ENCODE measurements around the gene KIAA1143. TPM values are rescaled to one million over a fixed set of nuclear protein-coding genes. Genes with fewer than 3 reads are reported as not detected.

Gene KIAA1143
- total RNA-seq, 1 donor from 2014 or later = 25.8 TPM

GRCh38 chr3:44782891-44783290 is 21.5 kb upstream of the KIAA1143 start:
- no peaks in the 10 kb centered on the region for H3K4me1 Mint-ChIP-seq (ENCODE audit: low read depth)
- peaks cover 3% of the 10 kb centered on the region for H3K36me3 Mint-ChIP-seq (ENCODE audit: low read depth)
- no peaks in the 10 kb centered on the region for H3K27me3 Mint-ChIP-seq (ENCODE audit: low read depth)
- DNase-seq (ENCODE audit: low spot score) = no peak
- TF ChIP-seq, protein P1, sequence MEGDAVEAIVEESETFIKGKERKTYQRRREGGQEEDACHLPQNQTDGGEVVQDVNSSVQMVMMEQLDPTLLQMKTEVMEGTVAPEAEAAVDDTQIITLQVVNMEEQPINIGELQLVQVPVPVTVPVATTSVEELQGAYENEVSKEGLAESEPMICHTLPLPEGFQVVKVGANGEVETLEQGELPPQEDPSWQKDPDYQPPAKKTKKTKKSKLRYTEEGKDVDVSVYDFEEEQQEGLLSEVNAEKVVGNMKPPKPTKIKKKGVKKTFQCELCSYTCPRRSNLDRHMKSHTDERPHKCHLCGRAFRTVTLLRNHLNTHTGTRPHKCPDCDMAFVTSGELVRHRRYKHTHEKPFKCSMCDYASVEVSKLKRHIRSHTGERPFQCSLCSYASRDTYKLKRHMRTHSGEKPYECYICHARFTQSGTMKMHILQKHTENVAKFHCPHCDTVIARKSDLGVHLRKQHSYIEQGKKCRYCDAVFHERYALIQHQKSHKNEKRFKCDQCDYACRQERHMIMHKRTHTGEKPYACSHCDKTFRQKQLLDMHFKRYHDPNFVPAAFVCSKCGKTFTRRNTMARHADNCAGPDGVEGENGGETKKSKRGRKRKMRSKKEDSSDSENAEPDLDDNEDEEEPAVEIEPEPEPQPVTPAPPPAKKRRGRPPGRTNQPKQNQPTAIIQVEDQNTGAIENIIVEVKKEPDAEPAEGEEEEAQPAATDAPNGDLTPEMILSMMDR (IDR thresholded peaks at IDR 0.05) = no peak
- no peaks in the 10 kb centered on the region for H3K9me3 Mint-ChIP-seq (ENCODE audit: low read depth)
- H3K4me3 Mint-ChIP-seq (ENCODE audit: unreplicated experiment) = no peak overlapping the region
- H3K27ac Mint-ChIP-seq (ENCODE audit: unreplicated experiment) = no peak overlapping the region

- peaks cover 9% of the 10 kb centered on the region for H3K36me3 Mint-ChIP-seq (ENCODE audit: low read depth)
- DNase-seq (ENCODE audit: low spot score) = no peak
- no peak overlapping the region for H3K4me3 Mint-ChIP-seq (ENCODE audit: unreplicated experiment)
- no peak overlapping the region for H3K27ac Mint-ChIP-seq (ENCODE audit: unreplicated experiment)
- H3K4me1 Mint-ChIP-seq (ENCODE audit: low read depth) = no peaks in the 10 kb centered on the region
- no peaks in the 10 kb centered on the region for H3K27me3 Mint-ChIP-seq (ENCODE audit: low read depth)
- peaks cover 15% of the 10 kb centered on the region for H3K9me3 Mint-ChIP-seq (ENCODE audit: low read depth)
- TF ChIP-seq, protein P1 (IDR thresholded peaks at IDR 0.05) = no peak
Observed at GRCh38 chr3:44772099-44772442, 10.7 kb upstream of the KIAA1143 start.

DNA sequence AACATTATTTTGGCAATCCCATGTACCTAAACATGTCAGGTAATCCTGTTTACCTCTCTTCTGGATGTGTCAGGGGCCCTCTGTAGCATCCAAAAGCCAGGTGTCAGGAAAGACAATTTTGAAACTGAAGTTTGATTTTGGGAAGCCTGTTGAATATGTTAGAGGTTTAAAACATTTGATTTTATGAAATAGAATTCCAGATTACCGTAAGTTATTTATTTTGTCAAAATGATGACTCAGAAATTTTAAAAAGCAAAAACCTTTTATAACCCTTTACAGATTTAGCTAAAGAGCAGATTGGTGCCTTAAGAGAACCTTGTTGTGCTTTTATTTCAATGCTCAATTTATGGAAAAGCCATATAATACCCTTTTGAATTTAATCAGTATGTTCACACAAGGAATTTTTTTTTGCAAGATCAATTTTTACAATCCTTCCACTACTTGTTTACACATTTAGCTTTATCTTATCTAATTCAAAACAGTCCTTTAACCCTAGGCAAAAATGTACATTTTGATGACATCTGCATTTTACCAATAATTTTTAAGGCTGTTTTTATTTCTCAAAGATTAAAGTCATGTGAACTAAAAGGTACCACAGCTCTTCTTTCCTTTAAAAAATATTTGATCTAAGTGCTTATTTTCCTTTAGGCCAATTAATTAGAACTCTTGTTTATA is 10.1 kb upstream of the KIAA1143 start:
- H3K27ac Mint-ChIP-seq (ENCODE audit: unreplicated experiment) = no peak overlapping the region
- no peaks in the 10 kb centered on the region for H3K27me3 Mint-ChIP-seq (ENCODE audit: low read depth)
- peaks cover 15% of the 10 kb centered on the region for H3K9me3 Mint-ChIP-seq (ENCODE audit: low read depth)
- H3K4me3 Mint-ChIP-seq (ENCODE audit: unreplicated experiment) = no peak overlapping the region
- H3K36me3 Mint-ChIP-seq (ENCODE audit: low read depth) = peaks cover 9% of the 10 kb centered on the region
- TF ChIP-seq, protein P1 (IDR thresholded peaks at IDR 0.05) = no peak
- no peaks in the 10 kb centered on the region for H3K4me1 Mint-ChIP-seq (ENCODE audit: low read depth)
- no peak for DNase-seq (ENCODE audit: low spot score)

DNA sequence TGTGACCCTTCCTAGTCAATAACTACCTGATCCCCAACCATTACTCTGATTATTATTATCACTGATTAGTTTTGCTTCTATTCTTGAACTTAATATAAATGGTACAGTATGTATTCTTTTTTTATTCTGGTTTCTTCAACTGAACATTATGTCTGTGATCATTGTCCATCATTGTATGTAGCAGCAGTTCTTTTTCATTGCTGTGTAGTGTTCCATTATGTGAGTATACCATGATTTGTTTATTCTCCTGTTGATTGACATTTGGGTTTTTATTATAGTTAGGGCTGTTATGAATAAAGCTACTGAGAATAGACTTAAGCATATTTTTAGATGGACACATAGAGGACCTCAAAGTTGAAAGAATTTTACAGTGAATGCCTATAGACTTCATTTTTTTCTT is 2.8 kb upstream of the KIAA1143 start:
- TF ChIP-seq, protein P1 (IDR thresholded peaks at IDR 0.05) = no peak
- H3K36me3 Mint-ChIP-seq (ENCODE audit: low read depth) = peaks cover 5% of the 10 kb centered on the region
- H3K27me3 Mint-ChIP-seq (ENCODE audit: low read depth) = no peaks in the 10 kb centered on the region
- no peak overlapping the region for H3K27ac Mint-ChIP-seq (ENCODE audit: unreplicated experiment)
- H3K4me1 Mint-ChIP-seq (ENCODE audit: low read depth) = peaks cover 16% of the 10 kb centered on the region
- peaks cover 5% of the 10 kb centered on the region for H3K9me3 Mint-ChIP-seq (ENCODE audit: low read depth)
- H3K4me3 Mint-ChIP-seq (ENCODE audit: unreplicated experiment) = no peak overlapping the region
- no peak for DNase-seq (ENCODE audit: low spot score)

DNA sequence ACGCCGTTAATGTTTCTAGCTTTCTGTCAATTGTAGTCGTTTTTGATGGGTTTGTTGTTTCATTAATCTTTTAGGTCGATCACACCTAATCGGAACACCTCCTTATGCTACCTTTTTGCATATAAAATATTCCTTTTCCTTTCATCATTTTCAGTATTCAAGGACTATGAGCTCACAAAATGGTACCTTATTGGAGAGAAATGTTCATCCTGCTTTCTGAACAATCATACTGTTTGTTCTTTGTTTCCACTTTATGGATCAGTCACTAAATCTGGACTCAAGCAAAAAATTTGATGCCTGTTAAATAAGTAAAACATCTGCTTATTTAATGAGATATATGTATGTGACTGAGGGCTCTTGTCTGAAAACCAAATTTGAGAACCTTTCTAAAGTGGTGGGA is 1.3 kb upstream of the KIAA1143 start:
- H3K36me3 Mint-ChIP-seq (ENCODE audit: low read depth) = peaks cover 15% of the 10 kb centered on the region
- DNase-seq (ENCODE audit: low spot score) = no peak
- TF ChIP-seq, protein P1 (IDR thresholded peaks at IDR 0.05) = no peak
- no peaks in the 10 kb centered on the region for H3K27me3 Mint-ChIP-seq (ENCODE audit: low read depth)
- peaks cover 15% of the 10 kb centered on the region for H3K9me3 Mint-ChIP-seq (ENCODE audit: low read depth)
- peaks cover 16% of the 10 kb centered on the region for H3K4me1 Mint-ChIP-seq (ENCODE audit: low read depth)
- H3K4me3 Mint-ChIP-seq (ENCODE audit: unreplicated experiment) = peak overlapping the region; percentile 78
- no peak overlapping the region for H3K27ac Mint-ChIP-seq (ENCODE audit: unreplicated experiment)

Data from chondrocyte (in vitro differentiated cells).